GM21723 (cell line): ENCODE measurements around the gene TFCP2L1.

Source experiments
- ATAC-seq: cut with Tn5 transposase; IDR thresholded peaks from one replicate; pipeline ENCODE4 v1.9.1; 2021; ENCODE audit warnings: mild to moderate bottlenecking, moderate library complexity; ENCODE audit not compliant: unreplicated experiment

TFCP2L1 gene

GRCh38 chr2:121200419-121201315 is 84.3 kb downstream of the TFCP2L1 start:
- ATAC-seq = no peak

- ATAC-seq = no peak
These were observed 85.0 kb downstream of the TFCP2L1 start for GRCh38 chr2:121200011-121200347.

GRCh38 chr2:121199281-121200010 is 85.6 kb downstream of the TFCP2L1 start:
- no peak for ATAC-seq

- ATAC-seq = no peak
These were observed 87.5 kb downstream of the TFCP2L1 start for GRCh38 chr2:121197369-121198091.

- no peak for ATAC-seq
These were observed 88.2 kb downstream of the TFCP2L1 start for GRCh38 chr2:121196849-121197155.

- ATAC-seq = no peak
These were observed 88.7 kb downstream of the TFCP2L1 start for GRCh38 chr2:121196132-121196848.

GRCh38 chr2:121195036-121195435 is 90.0 kb downstream of the TFCP2L1 start:
- ATAC-seq = no peak

- no peak for ATAC-seq
These were observed 90.4 kb downstream of the TFCP2L1 start for GRCh38 chr2:121194626-121195025.

GRCh38 chr2:121193185-121193584 is 91.8 kb downstream of the TFCP2L1 start:
- no peak for ATAC-seq

- no peak for ATAC-seq
These were observed 92.4 kb downstream of the TFCP2L1 start for GRCh38 chr2:121192576-121192975.

- ATAC-seq = no peak
These were observed 93.5 kb downstream of the TFCP2L1 start for GRCh38 chr2:121191191-121192170.

GRCh38 chr2:121189661-121190381 is 95.2 kb downstream of the TFCP2L1 start:
- ATAC-seq = no peak

- ATAC-seq = no peak
These were observed 96.0 kb downstream of the TFCP2L1 start for GRCh38 chr2:121189011-121189410.

GRCh38 chr2:121187982-121188411 is 97.0 kb downstream of the TFCP2L1 start:
- no peak for ATAC-seq

- ATAC-seq = no peak
These were observed 97.5 kb downstream of the TFCP2L1 start for GRCh38 chr2:121187351-121187981.

- no peak for ATAC-seq
These were observed 98.7 kb downstream of the TFCP2L1 start for GRCh38 chr2:121186261-121186660.

- no peak for ATAC-seq
These were observed 99.4 kb downstream of the TFCP2L1 start for GRCh38 chr2:121185571-121186074.

- no peak for ATAC-seq
These were observed 99.9 kb downstream of the TFCP2L1 start for GRCh38 chr2:121185111-121185510.
